DOHH2 (cell line): ENCODE data around the gene PPP2R2D.

ENCODE experiments used
- H3F3A ChIP-seq: fragments of 200-600 bp; sonication (generic), shearing (Covaris generic); 2 replicates; pipeline ENCODE4 v1.6.0; 2016; ENCODE audit warnings: antibody characterized with exemption, mild to moderate bottlenecking; ENCODE audit not compliant: control insufficient read depth, insufficient read depth
- H3K27ac ChIP-seq: fragments of 200-600 bp; sonication (generic); 2 replicates; pipeline ENCODE4 v1.5.1; 2014; ENCODE audit warnings: low read depth, mild to moderate bottlenecking, low read length, moderate library complexity
- H3K27me3 ChIP-seq: fragments of 200-600 bp; sonication (generic); 2 replicates; pipeline ENCODE4 v1.6.1; 2014; ENCODE audit warnings: mild to moderate bottlenecking, low read length, mixed read lengths; ENCODE audit not compliant: control insufficient read depth
- H3K36me3 ChIP-seq: fragments of 200-600 bp; sonication (generic); 2 replicates; pipeline ENCODE4 v1.6.1; 2014; ENCODE audit warnings: mild to moderate bottlenecking, low read length, moderate library complexity, mixed read lengths; ENCODE audit not compliant: control insufficient read depth
- H3K4me1 ChIP-seq: fragments of 200-600 bp; sonication (generic); 2 replicates; pipeline ENCODE4 v1.6.1; 2014; ENCODE audit warnings: mild to moderate bottlenecking, low read length, mixed read lengths; ENCODE audit not compliant: control insufficient read depth
- H3K4me2 ChIP-seq: fragments of 200-600 bp; sonication (generic); 2 replicates; pipeline ENCODE4 v1.6.0; 2014; ENCODE audit warnings: mild to moderate bottlenecking, low read length, moderate library complexity
- H3K4me3 ChIP-seq: fragments of 200-600 bp; sonication (generic); 2 replicates; pipeline ENCODE4 v1.5.1; 2014; ENCODE audit warnings: mild to moderate bottlenecking, low read length, mixed read lengths
- H3K79me2 ChIP-seq: fragments of 200-600 bp; sonication (generic); 2 replicates; pipeline ENCODE4 v1.6.1; 2014; ENCODE audit warnings: mild to moderate bottlenecking, low read length, mixed read lengths; ENCODE audit not compliant: control insufficient read depth
- H3K9me2 ChIP-seq: fragments of 200-600 bp; sonication (generic); replicated peaks from 2 replicates; pipeline ENCODE4 v1.6.1; 2014; ENCODE audit warnings: mild to moderate bottlenecking, low read length, mixed read lengths; ENCODE audit not compliant: control insufficient read depth
- H3K9me3 ChIP-seq: fragments of 200-600 bp; sonication (generic); 2 replicates; pipeline ENCODE4 v1.6.1; 2014; ENCODE audit warnings: antibody characterized with exemption, low read length, mixed read lengths; ENCODE audit not compliant: control insufficient read depth, insufficient read depth
- H4K20me1 ChIP-seq: fragments of 200-600 bp; sonication (generic); 2 replicates; pipeline ENCODE4 v1.6.0; 2014; ENCODE audit warnings: low read depth, mild to moderate bottlenecking, antibody characterized with exemption, low read length, moderate library complexity; ENCODE audit not compliant: control insufficient read depth, insufficient read depth
- EZH2phosphoT487 ChIP-seq: fragments of 200-600 bp; sonication (generic); IDR thresholded peaks from 2 replicates; pipeline ENCODE4 v1.6.1; 2017; ENCODE audit warnings: borderline replicate concordance, mild to moderate bottlenecking, antibody characterized with exemption, low read length, moderate library complexity, mixed read lengths
- TF ChIP-seq, protein P1 (sequence below): fragments of 200-600 bp; sonication (generic); IDR thresholded peaks from one replicate; pipeline ENCODE4 v1.5.1; 2014; ENCODE audit warnings: antibody characterized with exemption, mild to moderate bottlenecking, low read depth, low read length; ENCODE audit not compliant: poor library complexity, severe bottlenecking

The PPP2R2D gene

DNA sequence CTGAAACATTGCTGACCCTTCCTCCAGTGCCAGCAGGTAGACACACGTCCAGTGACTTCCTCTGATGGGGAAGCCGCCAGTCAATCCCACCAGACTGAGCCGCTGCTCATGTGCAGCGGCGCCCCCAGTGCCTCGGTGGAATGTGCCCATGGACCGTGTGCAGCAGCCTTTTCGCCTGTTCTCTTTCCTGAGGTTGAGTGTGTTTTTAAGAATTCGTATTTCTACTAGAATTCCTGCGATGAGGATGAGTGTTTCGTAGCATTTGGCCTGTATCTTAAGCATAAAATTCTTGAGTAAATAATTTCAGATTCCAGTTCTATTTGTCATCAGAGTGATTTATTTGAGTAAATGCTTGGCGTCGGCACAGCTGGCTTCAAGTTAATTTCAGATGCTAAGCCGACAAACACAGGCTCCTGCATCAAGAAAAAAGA lies 45.5 kb downstream of the PPP2R2D start:
- H3K4me3 ChIP-seq = no peak overlapping the region
- no peaks in the 10 kb centered on the region for H3K27me3 ChIP-seq
- no peaks in the 10 kb centered on the region for H3F3A ChIP-seq
- H3K9me3 ChIP-seq = no peaks in the 10 kb centered on the region
- H3K9me2 ChIP-seq = no peaks in the 10 kb centered on the region
- no peak overlapping the region for H3K27ac ChIP-seq
- peaks cover 90% of the 10 kb centered on the region for H3K36me3 ChIP-seq
- no peak overlapping the region for H3K4me2 ChIP-seq
- no peaks in the 10 kb centered on the region for H3K4me1 ChIP-seq
- H3K79me2 ChIP-seq = no peaks in the 10 kb centered on the region
- TF ChIP-seq, protein P1, sequence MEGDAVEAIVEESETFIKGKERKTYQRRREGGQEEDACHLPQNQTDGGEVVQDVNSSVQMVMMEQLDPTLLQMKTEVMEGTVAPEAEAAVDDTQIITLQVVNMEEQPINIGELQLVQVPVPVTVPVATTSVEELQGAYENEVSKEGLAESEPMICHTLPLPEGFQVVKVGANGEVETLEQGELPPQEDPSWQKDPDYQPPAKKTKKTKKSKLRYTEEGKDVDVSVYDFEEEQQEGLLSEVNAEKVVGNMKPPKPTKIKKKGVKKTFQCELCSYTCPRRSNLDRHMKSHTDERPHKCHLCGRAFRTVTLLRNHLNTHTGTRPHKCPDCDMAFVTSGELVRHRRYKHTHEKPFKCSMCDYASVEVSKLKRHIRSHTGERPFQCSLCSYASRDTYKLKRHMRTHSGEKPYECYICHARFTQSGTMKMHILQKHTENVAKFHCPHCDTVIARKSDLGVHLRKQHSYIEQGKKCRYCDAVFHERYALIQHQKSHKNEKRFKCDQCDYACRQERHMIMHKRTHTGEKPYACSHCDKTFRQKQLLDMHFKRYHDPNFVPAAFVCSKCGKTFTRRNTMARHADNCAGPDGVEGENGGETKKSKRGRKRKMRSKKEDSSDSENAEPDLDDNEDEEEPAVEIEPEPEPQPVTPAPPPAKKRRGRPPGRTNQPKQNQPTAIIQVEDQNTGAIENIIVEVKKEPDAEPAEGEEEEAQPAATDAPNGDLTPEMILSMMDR = no peak
- TF ChIP-seq EZH2phosphoT487 = no peak
- 0 out of 2 replicates have a peak, but pooled peaks cover 5% of the 10 kb centered on the region for H4K20me1 ChIP-seq

DNA sequence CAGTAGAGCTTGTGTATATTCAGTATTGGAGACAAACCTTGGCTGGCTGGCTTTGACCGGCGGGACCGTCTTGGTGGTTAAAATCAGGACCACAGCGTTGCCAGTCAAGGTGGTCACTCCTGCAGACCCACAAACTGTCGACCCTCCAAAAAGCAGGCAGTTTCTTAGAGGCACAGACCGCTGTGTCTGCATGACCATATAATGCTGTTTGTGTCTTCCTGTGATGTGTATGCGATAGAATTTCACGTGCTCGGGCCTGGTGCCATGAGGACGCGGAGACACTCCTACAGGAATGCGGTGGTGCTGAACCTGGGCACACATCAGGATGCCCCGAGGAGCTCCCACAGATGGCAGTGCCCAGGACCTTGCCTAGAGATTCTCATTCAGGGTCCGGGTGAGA lies 46.1 kb downstream of the PPP2R2D start:
- no peaks in the 10 kb centered on the region for H3K27me3 ChIP-seq
- H3K79me2 ChIP-seq = no peaks in the 10 kb centered on the region
- no peaks in the 10 kb centered on the region for H3F3A ChIP-seq
- H3K9me3 ChIP-seq = no peaks in the 10 kb centered on the region
- H3K4me3 ChIP-seq = no peak overlapping the region
- no peaks in the 10 kb centered on the region for H3K4me1 ChIP-seq
- no peak overlapping the region for H3K27ac ChIP-seq
- 0 out of 2 replicates have a peak, but pooled peaks cover 5% of the 10 kb centered on the region for H4K20me1 ChIP-seq
- H3K9me2 ChIP-seq = no peaks in the 10 kb centered on the region
- no peak for TF ChIP-seq EZH2phosphoT487
- TF ChIP-seq, protein P1 = no peak
- H3K36me3 ChIP-seq = peaks cover 85% of the 10 kb centered on the region
- no peak overlapping the region for H3K4me2 ChIP-seq

DNA sequence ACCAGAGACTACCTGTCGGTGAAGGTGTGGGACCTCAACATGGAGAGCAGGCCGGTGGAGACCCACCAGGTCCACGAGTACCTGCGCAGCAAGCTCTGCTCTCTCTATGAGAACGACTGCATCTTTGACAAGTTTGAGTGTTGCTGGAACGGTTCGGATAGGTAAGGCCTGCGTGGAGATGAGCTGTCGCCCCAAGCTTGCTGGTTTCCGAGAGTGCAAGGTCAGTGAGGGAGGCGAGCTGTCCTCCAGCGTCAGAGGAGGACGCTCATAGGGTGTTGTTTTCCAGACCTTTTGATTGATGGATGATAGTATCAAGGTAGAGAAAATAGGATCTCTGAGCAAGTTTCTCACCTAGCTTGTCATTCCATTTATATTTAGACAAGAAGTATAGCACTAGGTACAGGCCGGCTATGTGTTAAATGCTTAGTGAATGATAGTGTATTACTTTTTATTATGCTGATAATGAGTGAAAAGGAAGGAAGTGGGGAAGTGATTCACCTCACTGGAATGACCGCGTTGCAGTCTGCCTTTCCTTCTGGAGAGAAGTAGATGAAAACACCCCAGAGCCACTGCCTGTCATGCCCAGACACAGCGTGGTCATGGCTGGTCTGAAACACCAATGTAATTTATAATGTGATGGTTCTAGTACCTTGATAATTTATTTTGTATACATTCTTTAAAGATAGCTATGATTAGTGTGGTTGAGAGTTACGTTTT lies 47.0 kb downstream of the PPP2R2D start:
- Histone ChIP-seq H3K9me2 (no peaks in the 10 kb centered on the region), H3K36me3 (peaks cover 76% of the 10 kb centered on the region), H3K9me3 (no peaks in the 10 kb centered on the region), H3K4me3 (no peak overlapping the region), H3K4me1 (no peaks in the 10 kb centered on the region), H3K79me2 (no peaks in the 10 kb centered on the region), H3K4me2 (no peak overlapping the region), H3K27me3 (no peaks in the 10 kb centered on the region), H4K20me1 (0 out of 2 replicates have a peak, but pooled peaks cover 5% of the 10 kb centered on the region), H3K27ac (no peak overlapping the region), H3F3A (no peaks in the 10 kb centered on the region)
- TF ChIP-seq EZH2phosphoT487 = no peak
- TF ChIP-seq, protein P1 = no peak
